Activated CD4-positive, alpha-beta T cell treated with anti-CD3 and anti-CD28 coated beads, Interleukin-2, amount 50 U/mL, for 24 hours (primary cell): ENCODE results near the gene TMA16.

Source experiments
- DNase-seq, 2 donors: peaks; one replicate each; pipeline ENCODE4 v3.0.0-alpha.2; 2020; ENCODE audit warnings: low read depth in 1 of 2, low spot score in 1 of 2

The TMA16 gene

DNA sequence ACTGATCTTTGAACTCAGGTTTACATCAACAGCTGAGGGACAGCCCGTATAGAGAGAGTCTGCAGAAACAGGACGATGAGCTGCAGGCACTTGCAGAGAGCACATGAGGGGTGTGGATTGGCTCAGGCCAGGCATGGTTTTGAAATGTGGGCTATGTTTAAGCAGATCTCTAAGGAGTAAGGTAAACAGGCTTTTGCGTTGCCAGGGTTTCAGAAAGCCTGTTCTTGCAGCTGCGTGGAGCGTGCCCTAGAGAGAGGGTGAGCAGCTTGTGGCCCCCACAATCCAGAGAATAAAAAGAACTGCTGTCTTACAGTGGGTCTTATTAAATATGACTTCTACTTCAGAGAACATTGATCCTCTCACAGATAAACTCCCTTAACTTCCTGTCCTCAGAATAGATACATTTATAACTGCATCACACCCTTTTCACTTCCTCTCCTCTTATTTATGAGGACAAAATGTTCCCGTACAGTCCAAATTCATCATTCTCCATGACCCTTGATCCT, 64.1 kb downstream of the TMA16 start:
- no peak for DNase-seq

- no peak for DNase-seq
Observed at GRCh38 chr4:163562496-163562895, 68.0 kb downstream of the TMA16 start.

DNA sequence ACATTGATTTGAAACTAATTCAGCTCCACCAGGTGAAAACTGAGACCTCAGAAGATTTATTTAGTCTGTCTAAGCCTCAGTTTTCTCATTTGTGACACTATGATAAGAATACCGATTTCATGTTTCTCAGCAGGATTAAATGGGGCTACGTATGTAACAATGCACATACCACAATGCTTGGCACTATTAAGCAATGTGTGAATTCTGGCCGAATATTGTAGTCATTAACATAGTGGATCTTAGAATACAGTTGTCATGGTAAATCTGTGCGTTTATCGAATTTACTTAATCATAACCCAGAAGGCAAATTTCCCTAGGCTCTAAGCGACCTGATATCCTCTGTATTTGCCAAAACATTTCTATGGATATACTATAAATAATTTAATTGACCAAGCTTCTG, 69.1 kb downstream of the TMA16 start:
- DNase-seq, result no peak

DNA sequence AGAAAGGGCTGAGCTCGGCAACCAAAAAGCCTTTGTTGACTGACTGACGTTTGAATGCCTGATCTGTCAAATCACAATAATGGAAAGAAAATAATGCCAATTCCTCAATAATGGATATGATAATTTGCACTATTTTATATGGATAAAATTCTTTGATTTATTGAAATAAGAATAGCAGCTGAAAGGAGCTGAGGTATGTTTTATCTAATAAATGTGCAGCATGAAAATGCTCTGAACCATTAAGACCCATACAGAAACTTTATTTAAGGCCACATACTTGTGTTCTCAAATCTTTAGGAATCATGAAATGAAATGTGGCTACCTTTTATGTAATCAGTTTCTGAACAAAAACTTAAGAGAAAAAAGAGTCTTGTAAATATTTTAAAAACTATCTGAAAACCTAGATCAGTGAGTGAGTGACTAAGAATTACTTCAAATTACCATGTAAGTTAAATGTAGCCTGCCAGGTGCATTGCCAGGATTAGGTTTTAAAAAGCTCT, 69.8 kb downstream of the TMA16 start:
- no peak for DNase-seq

DNA sequence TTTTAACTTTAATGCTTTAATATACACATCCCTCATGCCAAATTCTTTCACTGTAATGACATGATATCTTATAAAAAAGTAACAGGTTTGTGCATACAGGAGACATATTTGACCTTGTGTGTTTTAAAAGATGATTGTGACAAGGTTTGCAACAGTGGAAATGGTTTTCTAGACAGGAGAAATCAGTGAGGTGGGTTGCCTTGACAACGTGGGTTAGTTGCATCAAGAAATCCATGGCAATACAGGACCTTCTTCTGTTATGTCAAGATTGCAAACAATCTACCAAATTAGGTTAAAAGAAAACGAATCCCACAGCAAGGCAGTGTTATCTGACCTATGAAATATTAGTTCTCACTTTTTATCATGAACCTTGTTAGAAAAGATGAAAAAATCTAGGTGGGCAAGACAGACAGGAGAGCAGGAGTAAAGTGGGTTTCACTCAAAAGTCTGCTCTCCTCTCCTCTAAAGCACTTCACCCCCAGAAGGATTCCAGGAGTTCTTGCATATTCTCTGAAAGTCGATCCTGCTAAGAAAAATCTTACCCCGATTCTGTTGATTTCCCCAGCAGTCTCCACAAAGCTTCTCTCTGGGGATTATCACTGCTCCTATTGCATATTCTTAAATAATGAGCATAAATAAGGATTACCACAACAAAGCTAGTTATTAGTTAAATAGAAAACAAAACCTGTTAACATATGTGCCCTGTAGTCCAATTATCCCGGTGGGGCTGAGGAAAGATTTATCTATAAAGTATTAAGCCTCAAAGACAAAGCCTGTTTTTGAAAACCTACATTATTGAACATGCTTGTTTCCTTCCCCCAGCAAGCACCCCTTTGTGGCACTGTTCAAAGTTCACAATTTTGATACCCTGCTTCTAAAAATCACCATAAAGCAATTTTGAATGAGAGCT, 71.0 kb downstream of the TMA16 start:
- DNase-seq, result no peak

GRCh38 chr4:163566257-163566796, 71.8 kb downstream of the TMA16 start:
- DNase-seq, result no peak

DNA sequence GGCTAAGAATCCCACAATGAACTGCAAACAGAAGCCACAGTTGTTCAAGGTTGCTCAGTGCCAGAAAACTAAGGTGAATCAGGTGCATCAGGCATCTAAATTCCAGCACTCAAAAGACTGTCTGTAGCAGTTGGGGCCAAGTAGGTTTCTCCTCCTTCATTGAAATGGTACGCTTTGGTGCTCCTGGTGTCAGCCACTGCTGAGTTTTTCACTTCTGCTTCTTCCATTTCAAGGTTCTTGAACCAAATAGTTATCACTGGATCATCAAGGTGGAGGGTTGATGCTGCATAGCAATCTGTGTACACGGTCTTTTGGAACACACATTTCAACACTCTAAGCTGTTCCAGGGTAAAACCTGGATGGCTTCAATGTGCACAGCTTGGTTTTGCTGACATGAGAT, 74.4 kb downstream of the TMA16 start:
- DNase-seq, result no peak
